GM12801 (cell line): ENCODE data around the gene MTRF1.

Source experiments
- CTCF ChIP-seq: IDR thresholded peaks from one replicate; pipeline ENCODE4 v1.5.1; 2011; ENCODE audit warnings: control low read depth; ENCODE audit not compliant: insufficient read length; ENCODE audit errors: extremely low read depth

The MTRF1 gene

GRCh38 chr13:41274881-41275280 is 11.5 kb upstream of the MTRF1 start:
- no peak for TF ChIP-seq CTCF

- no peak for TF ChIP-seq CTCF
Measured at GRCh38 chr13:41273831-41274441, 10.6 kb upstream of the MTRF1 start.

GRCh38 chr13:41271456-41272285 is 8.3 kb upstream of the MTRF1 start:
- TF ChIP-seq CTCF, result no peak

GRCh38 chr13:41268764-41269163 is 5.4 kb upstream of the MTRF1 start:
- no peak for TF ChIP-seq CTCF

- TF ChIP-seq CTCF, result no peak
Measured at GRCh38 chr13:41267106-41267505, 3.7 kb upstream of the MTRF1 start.

GRCh38 chr13:41259875-41260501 is 3.4 kb downstream of the MTRF1 start:
- TF ChIP-seq CTCF, result no peak

- no peak for TF ChIP-seq CTCF
Measured at GRCh38 chr13:41257535-41257934, 5.8 kb downstream of the MTRF1 start.
